GM21723 (cell line): ENCODE data around the gene ASS1.

Experiments used
- ATAC-seq: cut with Tn5 transposase; IDR thresholded peaks from one replicate; pipeline ENCODE4 v1.9.1; 2021; ENCODE audit warnings: mild to moderate bottlenecking, moderate library complexity; ENCODE audit not compliant: unreplicated experiment

Gene ASS1

GRCh38 chr9:130526193-130526853, 81.6 kb downstream of the ASS1 start:
- no peak for ATAC-seq

GRCh38 chr9:130526854-130527650, 82.3 kb downstream of the ASS1 start:
- ATAC-seq = no peak

- ATAC-seq = no peak
These were observed 83.0 kb downstream of the ASS1 start for GRCh38 chr9:130527651-130528310.

GRCh38 chr9:130528674-130529073, 83.9 kb downstream of the ASS1 start:
- no peak for ATAC-seq

- no peak for ATAC-seq
These were observed 86.2 kb downstream of the ASS1 start for GRCh38 chr9:130530938-130531337.

- ATAC-seq = no peak
These were observed 86.9 kb downstream of the ASS1 start for GRCh38 chr9:130531670-130532069.

GRCh38 chr9:130532426-130533080, 87.8 kb downstream of the ASS1 start:
- ATAC-seq = no peak

GRCh38 chr9:130535818-130536521, 91.2 kb downstream of the ASS1 start:
- ATAC-seq = no peak

- no peak for ATAC-seq
These were observed 91.9 kb downstream of the ASS1 start for GRCh38 chr9:130536701-130537107.

- ATAC-seq = no peak
These were observed 92.7 kb downstream of the ASS1 start for GRCh38 chr9:130537346-130538050.

- no peak for ATAC-seq
These were observed 94.9 kb downstream of the ASS1 start for GRCh38 chr9:130539420-130540223.

GRCh38 chr9:130541533-130541932, 96.8 kb downstream of the ASS1 start:
- no peak for ATAC-seq

- no peak for ATAC-seq
These were observed 97.3 kb downstream of the ASS1 start for GRCh38 chr9:130542038-130542437.

- no peak for ATAC-seq
These were observed 97.9 kb downstream of the ASS1 start for GRCh38 chr9:130542457-130543228.

- ATAC-seq = no peak
These were observed 98.6 kb downstream of the ASS1 start for GRCh38 chr9:130543368-130543767.

GRCh38 chr9:130543859-130544258, 99.1 kb downstream of the ASS1 start:
- ATAC-seq = no peak

- no peak for ATAC-seq
These were observed 99.6 kb downstream of the ASS1 start for GRCh38 chr9:130544364-130544763.

GRCh38 chr9:130548103-130548502, 103.3 kb downstream of the ASS1 start:
- no peak for ATAC-seq
